Mucosa of stomach (tissue), 1 donor: ENCODE measurements around the gene EIF4G3.

Experiments used
- H3K27me3 ChIP-seq: one replicate; pipeline ENCODE4 v1.7.0; 2013; ENCODE audit warnings: mild to moderate bottlenecking, low read length; ENCODE audit not compliant: control insufficient read depth, insufficient read depth
- H3K36me3 ChIP-seq: one replicate; pipeline ENCODE4 v1.7.0; 2013; ENCODE audit warnings: low read length; ENCODE audit not compliant: control insufficient read depth, insufficient read depth
- H3K4me1 ChIP-seq: one replicate; pipeline ENCODE4 v1.7.0; 2013; ENCODE audit warnings: mild to moderate bottlenecking, low read length; ENCODE audit not compliant: control insufficient read depth, insufficient read depth
- H3K4me3 ChIP-seq: one replicate; pipeline ENCODE4 v1.7.0; 2013; ENCODE audit warnings: low read length
- H3K9ac ChIP-seq: one replicate; pipeline ENCODE4 v1.7.0; 2013; ENCODE audit warnings: mild to moderate bottlenecking, low read length, moderate library complexity
- H3K9me3 ChIP-seq: one replicate; pipeline ENCODE4 v1.7.0; 2013; ENCODE audit warnings: mild to moderate bottlenecking, low read length, moderate library complexity; ENCODE audit not compliant: control insufficient read depth
- donor health status: Pancreatic carcinoma.

EIF4G3 gene

DNA sequence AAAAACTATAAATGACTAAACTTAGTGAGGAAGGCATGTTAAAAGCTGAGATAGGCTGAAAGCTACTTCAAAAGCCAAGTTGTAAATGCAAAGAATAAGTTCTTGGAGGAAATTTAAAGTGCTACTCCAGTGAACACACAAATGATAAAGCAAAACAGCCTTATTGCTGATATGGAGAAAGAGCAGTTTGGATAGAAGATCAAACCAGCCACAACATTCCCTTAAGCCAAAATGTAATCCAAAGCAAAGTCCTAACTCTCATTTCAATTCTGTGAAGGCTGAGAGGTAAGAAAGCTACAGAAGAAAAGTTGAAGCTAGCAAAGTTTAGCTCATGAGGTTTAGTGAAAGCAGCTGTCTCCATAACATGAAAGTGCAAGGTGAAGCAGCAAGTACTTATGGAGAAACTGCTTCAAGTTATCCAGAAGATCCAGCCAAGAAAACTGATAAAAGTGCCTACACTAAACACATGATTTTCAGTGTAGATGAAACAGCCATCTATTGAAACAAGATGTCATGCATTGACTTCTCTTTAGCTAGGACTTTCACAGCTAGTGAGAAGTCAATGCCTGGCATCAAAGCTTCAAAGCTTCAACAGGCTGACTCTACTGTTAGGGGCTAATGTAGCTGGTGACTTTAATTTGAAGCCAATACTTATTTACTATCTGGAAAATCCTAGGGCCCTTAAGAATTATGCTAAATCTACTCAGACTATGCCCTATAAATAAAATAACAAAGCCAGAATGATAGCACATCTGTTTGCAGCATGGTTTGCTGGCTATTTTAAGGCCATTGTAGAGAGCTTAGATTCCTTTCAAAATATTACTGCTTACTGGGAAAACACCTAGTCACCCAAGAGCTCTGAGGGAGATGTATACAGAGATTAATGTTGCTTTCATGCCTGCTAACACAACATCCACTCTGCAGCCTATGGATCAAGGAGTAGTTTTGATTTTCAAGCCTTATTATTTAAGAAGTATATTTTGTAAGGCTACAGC, 188.6 kb downstream of the EIF4G3 start:
- H3K9ac ChIP-seq: no peak overlapping the region
- no peak overlapping the region for H3K4me3 ChIP-seq
- H3K27me3 ChIP-seq: no peaks in the 10 kb centered on the region

DNA sequence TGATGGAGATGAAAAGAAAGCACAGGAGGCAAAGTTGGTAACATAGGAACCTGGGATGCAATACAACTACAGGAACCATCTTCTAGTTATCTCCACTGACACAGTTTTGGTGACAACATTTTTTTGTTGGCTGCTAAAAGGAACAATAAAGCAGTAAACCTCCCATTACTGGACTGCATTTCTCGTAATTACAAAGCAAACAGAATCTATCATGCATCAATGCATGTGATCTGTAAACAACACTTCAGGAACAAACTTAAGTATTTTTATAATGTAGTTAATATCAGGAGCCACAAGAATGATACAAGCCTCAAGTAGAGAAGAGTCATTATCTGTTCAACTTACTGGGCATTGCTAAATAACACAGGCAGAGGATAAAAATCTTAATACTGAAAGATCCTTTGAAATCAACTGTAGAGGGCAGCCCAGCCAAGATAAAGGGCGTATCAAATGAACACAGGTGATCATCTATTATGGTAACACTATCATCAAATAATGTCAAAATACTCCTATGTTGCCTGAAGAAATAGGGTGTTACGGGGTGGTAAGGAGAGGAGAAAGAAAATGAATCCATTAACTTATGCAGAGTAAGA, 193.3 kb downstream of the EIF4G3 start:
- Histone ChIP-seq H3K4me1 (peaks cover 9% of the 10 kb centered on the region), H3K9ac (peak overlapping the region; percentile 22), H3K36me3 (no peaks in the 10 kb centered on the region), H3K27me3 (no peaks in the 10 kb centered on the region), H3K9me3 (no peaks in the 10 kb centered on the region), H3K4me3 (no peak overlapping the region)

More for the DNA sequence above, 188.6 kb downstream of the EIF4G3 start:
- H3K4me1 ChIP-seq: peaks cover 4% of the 10 kb centered on the region
- no peaks in the 10 kb centered on the region for H3K9me3 ChIP-seq
- H3K36me3 ChIP-seq: no peaks in the 10 kb centered on the region

DNA sequence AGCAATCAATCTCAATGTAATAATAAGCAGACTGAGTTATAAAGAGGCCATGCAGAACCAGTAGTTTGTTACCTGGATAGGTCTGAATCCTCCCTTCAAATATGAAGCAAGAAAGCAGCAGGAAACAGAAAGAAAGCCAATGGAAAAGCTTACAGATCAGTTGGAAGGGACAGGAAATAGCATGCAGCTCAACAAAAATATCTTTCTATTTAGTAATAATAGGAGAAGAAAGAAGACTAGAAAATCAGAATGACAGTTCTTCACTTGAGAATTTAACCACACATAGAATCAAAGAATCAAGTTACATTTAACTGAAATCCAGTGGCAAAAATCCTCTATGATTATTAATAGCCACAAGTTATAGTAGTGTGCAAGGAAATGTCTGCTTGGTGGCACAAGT, 194.4 kb downstream of the EIF4G3 start:
- Histone ChIP-seq H3K36me3 (no peaks in the 10 kb centered on the region), H3K27me3 (no peaks in the 10 kb centered on the region), H3K9ac (no peak overlapping the region), H3K4me1 (peaks cover 6% of the 10 kb centered on the region), H3K4me3 (no peak overlapping the region), H3K9me3 (no peaks in the 10 kb centered on the region)

DNA sequence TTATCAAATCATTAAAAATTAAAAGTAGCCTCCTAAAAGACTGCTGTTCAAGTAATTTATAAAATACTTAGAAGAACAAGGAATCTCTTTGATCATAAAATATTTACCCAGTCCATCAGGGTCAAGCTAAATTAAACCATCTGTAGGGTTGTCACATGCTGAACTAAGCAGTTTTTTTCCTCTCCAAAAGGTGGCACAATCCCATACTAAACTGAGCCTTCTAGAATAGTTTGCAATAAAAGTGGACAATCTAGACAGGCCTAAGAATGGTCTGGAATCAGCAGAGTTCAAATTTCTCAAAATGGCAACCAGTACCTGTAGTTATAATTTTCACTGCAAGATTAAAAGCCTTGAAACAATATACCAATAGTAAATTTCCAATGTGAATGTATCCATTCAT, 194.8 kb downstream of the EIF4G3 start:
- Histone ChIP-seq H3K36me3 (no peaks in the 10 kb centered on the region), H3K4me3 (no peak overlapping the region), H3K9ac (no peak overlapping the region), H3K27me3 (no peaks in the 10 kb centered on the region), H3K9me3 (no peaks in the 10 kb centered on the region), H3K4me1 (peaks cover 6% of the 10 kb centered on the region)

DNA sequence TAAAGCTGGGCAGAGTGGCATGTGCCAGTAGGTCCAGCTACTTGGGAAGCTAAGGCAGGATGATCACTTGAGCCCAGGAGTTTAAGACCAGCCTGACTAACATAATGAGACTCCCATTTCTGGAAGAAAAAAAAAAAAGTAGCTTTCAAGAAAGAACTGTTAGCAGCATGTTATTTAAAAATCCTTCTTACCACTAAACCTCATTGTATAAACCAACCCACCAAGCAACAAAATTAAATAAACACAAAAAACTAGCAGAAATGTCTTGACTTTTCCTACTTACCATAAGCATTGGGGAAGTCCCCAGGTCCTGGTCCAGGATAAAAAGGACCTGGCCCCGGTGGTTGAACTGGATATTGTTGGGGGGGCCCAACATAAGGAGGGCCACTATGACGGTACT, 196.6 kb downstream of the EIF4G3 start:
- Histone ChIP-seq H3K27me3 (no peaks in the 10 kb centered on the region), H3K4me3 (no peak overlapping the region), H3K9me3 (no peaks in the 10 kb centered on the region), H3K4me1 (peaks cover 6% of the 10 kb centered on the region), H3K36me3 (no peaks in the 10 kb centered on the region), H3K9ac (no peak overlapping the region)

DNA sequence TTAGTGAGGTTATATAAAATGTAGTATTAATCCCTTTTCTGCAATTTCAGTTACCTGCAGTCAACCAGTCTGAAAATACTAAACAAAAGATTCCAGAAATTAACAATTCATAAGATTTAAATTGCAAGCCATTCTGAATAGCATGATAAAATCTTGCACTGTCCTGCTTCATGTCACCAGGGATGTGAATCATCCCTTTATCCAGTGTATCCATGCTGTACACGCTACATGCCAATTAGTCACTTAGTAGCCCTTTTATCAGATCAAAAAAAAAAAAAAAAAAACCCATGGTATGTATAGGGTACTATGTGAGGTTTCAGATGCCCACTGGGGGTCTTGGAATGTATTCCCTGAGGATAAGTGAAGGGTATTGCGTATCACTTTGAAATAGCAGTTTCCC, 198.3 kb downstream of the EIF4G3 start:
- Histone ChIP-seq H3K9ac (no peak overlapping the region), H3K4me1 (peaks cover 6% of the 10 kb centered on the region), H3K9me3 (no peaks in the 10 kb centered on the region), H3K36me3 (no peaks in the 10 kb centered on the region), H3K4me3 (no peak overlapping the region), H3K27me3 (no peaks in the 10 kb centered on the region)

DNA sequence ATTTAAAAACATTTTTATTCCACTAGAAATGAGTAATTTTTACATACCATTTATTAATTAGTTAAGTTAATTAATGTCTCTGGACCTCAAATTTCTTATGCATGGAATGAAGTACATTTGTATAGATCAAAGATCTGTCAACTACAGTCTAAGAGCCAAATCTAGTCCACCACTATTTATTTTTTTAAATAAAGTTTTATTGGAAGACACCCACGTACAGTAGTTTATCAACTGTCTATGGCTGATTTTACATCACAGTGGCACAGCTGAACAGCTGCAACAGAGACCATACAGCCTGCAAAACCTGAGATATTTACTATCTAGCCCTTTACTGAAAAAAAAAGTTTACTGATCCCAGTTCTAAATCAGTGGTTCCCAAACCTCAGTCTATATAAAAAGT, 201.0 kb downstream of the EIF4G3 start:
- Histone ChIP-seq H3K36me3 (no peaks in the 10 kb centered on the region), H3K9me3 (no peaks in the 10 kb centered on the region), H3K27me3 (no peaks in the 10 kb centered on the region)

DNA sequence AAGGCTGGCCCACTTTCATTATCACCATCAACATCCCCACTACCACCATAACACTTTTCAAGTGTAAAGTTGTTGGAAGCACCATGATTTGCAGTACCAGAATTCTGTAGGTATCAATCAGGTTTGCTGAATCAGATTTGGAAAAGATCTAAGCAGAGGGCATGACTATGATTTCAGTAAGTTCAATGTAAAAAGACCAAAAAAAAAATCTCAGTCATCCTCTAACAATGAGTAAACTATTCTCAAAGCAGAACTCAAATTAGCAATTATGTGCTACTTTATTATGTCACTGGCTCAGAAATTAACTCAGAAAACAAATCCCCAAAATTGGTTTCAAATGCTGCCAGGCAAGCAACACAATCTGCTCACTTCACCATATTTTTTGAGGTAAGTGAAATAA, 201.7 kb downstream of the EIF4G3 start:
- no peaks in the 10 kb centered on the region for H3K36me3 ChIP-seq
- H3K27me3 ChIP-seq: no peaks in the 10 kb centered on the region
- no peak overlapping the region for H3K4me3 ChIP-seq
- H3K9me3 ChIP-seq: no peaks in the 10 kb centered on the region
- no peaks in the 10 kb centered on the region for H3K4me1 ChIP-seq
- H3K9ac ChIP-seq: no peak overlapping the region

More for the DNA sequence above, 201.0 kb downstream of the EIF4G3 start:
- Histone ChIP-seq H3K4me1 (no peaks in the 10 kb centered on the region), H3K9ac (no peak overlapping the region), H3K4me3 (no peak overlapping the region)

DNA sequence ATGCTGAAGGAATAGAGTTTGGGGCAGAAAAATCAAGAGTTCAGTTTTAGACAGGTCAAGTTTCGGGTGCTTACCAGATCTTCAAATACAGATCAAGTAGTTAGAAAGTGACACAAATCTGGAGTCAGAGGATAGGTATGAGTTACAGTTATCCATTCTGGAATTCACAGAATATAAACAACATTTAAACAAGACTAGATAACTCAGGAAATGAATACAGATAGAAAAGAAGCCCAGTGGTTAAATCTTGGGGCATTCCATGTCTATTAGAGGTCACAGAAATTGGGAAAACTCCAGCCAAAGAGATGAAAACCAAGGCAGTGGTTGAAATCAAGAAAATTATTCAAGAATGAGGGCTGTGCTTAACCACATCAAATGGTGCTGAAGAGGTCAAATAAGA, 202.6 kb downstream of the EIF4G3 start:
- no peaks in the 10 kb centered on the region for H3K36me3 ChIP-seq
- H3K4me3 ChIP-seq: no peak overlapping the region
- H3K9ac ChIP-seq: no peak overlapping the region
- no peaks in the 10 kb centered on the region for H3K9me3 ChIP-seq
- no peaks in the 10 kb centered on the region for H3K4me1 ChIP-seq
- no peaks in the 10 kb centered on the region for H3K27me3 ChIP-seq

DNA sequence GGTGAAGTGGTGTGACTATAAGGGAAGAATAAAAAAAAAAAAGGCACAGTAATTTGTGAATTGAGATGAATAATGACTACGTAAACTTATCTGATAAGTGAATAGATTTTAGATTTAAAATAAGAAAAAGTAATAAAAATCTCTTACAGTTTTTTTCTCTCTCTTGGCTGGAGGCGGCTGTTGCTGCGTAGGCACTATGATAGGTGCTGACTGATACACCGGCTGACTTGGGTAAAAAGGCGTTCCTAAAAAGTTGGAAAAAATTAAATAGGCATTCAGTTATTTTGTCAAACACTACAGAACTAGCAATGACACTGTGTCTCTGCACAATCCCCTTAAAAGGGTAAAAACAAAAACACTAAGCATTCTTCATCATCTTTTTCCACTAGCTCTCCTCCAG, 203.8 kb downstream of the EIF4G3 start:
- no peaks in the 10 kb centered on the region for H3K27me3 ChIP-seq
- no peak overlapping the region for H3K9ac ChIP-seq
- H3K36me3 ChIP-seq: no peaks in the 10 kb centered on the region
- no peaks in the 10 kb centered on the region for H3K9me3 ChIP-seq
- H3K4me1 ChIP-seq: no peaks in the 10 kb centered on the region
- no peak overlapping the region for H3K4me3 ChIP-seq

DNA sequence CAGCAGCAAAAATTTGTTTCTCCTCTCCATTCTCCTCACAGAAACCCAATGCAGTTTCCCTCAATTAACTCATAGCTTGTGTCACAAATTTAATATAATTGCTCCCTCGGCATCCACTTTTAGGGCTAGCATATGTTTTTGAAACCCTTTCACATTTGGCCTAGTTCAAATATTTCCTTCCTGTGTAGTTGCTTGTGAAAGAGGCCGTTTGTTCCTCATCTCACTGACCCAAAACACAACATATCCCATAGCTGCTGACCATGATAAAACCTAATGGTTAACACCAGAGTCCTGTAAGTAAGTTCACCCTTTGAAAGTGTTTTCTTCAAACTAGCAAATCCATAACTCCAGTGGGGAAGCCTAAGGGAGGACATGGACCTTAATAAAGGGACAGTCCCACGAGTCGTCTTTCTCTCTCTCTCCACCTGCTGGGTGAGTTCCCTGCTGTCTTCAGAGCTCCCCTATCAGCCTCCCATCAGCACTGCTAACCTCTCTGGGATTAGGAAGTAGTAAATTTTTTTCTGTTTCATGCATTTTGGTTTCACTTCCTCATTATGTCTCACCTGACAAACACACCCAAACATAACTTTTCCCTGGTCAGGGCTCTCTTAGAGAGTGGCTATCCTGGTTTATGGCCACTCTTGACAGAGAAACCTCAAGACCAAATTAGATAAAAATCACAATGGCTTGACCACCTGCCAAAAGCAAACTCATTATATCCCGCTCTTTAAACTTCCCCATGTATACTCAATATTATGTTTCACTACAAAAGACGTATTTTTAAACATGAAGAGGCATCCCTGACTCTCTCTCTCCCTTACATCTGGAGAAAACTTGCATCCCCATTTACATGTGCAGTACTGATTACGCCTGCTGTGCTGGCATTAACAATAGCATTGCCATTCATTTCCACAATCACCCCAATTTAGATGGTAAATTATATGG, 211.9 kb downstream of the EIF4G3 start:
- no peaks in the 10 kb centered on the region for H3K4me1 ChIP-seq
- H3K27me3 ChIP-seq: no peaks in the 10 kb centered on the region
- H3K36me3 ChIP-seq: no peaks in the 10 kb centered on the region
- H3K9me3 ChIP-seq: no peaks in the 10 kb centered on the region
- H3K9ac ChIP-seq: no peak overlapping the region
- no peak overlapping the region for H3K4me3 ChIP-seq
